HL-60 (cell line): ENCODE results near the gene BOD1L1.

Experiments
- POLR2AphosphoS5 ChIP-seq: IDR thresholded peaks from 2 replicates; pipeline ENCODE4 v1.6.1; 2012; ENCODE audit warnings: low read depth
- TF ChIP-seq, protein P1 (sequence below): IDR thresholded peaks from one replicate; pipeline ENCODE4 v1.5.1; 2011; ENCODE audit warnings: low read length, control low read depth, inconsistent platforms; ENCODE audit not compliant: insufficient read depth

DNA sequence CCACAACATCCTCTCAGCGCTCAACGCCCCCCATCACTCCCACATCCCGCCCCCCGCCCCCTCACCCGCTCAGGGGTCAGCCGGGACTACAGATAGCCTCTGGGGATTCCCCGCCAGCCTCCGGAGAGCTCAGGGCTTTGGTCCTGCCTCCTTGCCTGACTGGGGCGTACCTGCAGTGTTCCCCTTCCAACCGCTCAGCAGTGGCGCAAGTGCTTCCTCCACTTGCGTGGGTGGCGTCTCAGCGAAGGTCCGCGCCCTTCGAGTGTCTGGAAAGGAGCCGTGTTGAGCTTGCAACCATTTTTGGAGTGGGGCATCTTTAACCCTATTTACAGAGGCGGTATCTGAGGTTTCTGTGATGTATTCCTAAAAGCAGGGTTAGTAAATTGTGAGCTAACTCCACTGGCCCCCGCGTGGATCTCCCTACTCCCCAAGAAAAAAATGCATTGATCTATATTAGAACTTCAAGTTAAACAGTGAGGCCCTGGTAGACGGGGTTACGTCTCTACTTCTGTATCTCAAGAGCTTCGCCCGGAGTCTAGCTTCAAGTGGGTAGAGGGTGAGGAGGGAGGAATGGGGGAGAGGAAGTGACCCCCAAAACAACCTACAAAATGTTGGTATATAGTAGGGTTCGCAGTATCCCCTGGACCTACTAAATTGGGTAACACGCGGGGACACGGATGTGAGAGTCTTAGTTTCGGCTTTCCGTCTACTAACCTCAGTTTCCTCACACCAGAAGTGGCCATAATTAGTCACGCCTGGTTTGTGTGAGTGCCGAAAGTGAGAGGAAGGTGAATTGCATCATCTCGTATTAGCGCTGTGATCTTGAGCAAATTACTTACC, 99.3 kb downstream of the BOD1L1 start:
- no peak for TF ChIP-seq POLR2AphosphoS5
- TF ChIP-seq, protein P1, sequence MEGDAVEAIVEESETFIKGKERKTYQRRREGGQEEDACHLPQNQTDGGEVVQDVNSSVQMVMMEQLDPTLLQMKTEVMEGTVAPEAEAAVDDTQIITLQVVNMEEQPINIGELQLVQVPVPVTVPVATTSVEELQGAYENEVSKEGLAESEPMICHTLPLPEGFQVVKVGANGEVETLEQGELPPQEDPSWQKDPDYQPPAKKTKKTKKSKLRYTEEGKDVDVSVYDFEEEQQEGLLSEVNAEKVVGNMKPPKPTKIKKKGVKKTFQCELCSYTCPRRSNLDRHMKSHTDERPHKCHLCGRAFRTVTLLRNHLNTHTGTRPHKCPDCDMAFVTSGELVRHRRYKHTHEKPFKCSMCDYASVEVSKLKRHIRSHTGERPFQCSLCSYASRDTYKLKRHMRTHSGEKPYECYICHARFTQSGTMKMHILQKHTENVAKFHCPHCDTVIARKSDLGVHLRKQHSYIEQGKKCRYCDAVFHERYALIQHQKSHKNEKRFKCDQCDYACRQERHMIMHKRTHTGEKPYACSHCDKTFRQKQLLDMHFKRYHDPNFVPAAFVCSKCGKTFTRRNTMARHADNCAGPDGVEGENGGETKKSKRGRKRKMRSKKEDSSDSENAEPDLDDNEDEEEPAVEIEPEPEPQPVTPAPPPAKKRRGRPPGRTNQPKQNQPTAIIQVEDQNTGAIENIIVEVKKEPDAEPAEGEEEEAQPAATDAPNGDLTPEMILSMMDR, result no peak
